Measurements from ENCODE around the gene CNTN4. TPM values are rescaled to one million over a fixed set of nuclear protein-coding genes. Genes with fewer than 3 reads are reported as not detected.

The CNTN4 gene
- total RNA-seq, 6 experiments from 2014 or later = 1.5 to 3.9 (median 1.7) TPM

DNA sequence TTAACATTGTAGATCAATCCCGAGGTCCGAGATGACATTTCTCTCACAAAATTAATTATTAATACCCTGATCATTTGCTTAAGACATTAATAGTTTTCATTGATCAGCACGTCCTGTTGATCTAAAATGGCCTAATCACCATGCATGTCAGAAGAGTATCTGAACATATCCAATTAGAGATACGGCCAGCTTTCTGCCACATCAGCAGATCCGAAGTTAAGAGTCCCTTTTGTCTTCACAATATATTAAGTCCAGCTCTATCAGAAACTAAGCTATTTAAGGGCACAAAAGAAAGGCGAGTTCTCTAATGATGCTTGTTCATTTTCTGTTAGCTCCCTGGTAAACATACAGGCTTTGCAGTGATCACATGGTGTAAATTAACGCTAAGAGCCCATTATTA, 470.3 kb downstream of the CNTN4 start:
- Histone ChIP-seq H3K4me1 (no peaks in the 10 kb centered on the region), H3K9me3 (no peaks in the 10 kb centered on the region), H3K27ac (no peak overlapping the region), H3K27me3 (no peaks in the 10 kb centered on the region), H3K4me3 (no peak overlapping the region), H3K36me3 (no peaks in the 10 kb centered on the region)
- 58% methylated on average over 7 of the region's 7 CpGs for WGBS (ENCODE audit: insufficient coverage, low coverage, low lambda C conversion rate, missing lambda C conversion rate)
- TF ChIP-seq, protein P1, sequence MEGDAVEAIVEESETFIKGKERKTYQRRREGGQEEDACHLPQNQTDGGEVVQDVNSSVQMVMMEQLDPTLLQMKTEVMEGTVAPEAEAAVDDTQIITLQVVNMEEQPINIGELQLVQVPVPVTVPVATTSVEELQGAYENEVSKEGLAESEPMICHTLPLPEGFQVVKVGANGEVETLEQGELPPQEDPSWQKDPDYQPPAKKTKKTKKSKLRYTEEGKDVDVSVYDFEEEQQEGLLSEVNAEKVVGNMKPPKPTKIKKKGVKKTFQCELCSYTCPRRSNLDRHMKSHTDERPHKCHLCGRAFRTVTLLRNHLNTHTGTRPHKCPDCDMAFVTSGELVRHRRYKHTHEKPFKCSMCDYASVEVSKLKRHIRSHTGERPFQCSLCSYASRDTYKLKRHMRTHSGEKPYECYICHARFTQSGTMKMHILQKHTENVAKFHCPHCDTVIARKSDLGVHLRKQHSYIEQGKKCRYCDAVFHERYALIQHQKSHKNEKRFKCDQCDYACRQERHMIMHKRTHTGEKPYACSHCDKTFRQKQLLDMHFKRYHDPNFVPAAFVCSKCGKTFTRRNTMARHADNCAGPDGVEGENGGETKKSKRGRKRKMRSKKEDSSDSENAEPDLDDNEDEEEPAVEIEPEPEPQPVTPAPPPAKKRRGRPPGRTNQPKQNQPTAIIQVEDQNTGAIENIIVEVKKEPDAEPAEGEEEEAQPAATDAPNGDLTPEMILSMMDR (IDR thresholded peaks at IDR 0.05) = no peak
- TF ChIP-seq POLR2A (IDR thresholded peaks at IDR 0.05) = no peak
- intact Hi-C loops (cut with DNase I) = no loop called here
- DNase-seq (no peak), ATAC-seq (no peak)

DNA sequence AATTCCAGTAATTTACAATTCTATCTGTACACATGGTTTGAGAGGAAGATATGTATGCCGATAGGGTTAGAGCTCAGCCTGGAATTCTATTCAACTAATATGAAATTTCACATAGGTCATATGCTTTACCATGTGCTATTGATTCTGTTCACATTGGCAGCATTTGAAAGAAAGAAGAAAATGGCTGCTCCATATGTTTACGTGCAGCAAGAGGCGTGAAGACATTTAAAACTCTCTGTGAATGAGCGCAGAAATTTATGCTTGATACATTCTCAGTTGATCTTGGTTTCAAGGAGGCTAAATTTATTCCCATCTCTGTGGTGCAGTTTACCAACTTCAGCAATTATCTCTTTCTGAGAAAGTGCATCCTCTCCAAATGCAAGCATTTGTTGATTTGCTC, 478.9 kb downstream of the CNTN4 start:
- ATAC-seq (no peak), DNase-seq (no peak)
- no peaks in the 10 kb centered on the region for H3K4me1 ChIP-seq
- no peak overlapping the region for H3K4me3 ChIP-seq
- intact Hi-C loops (cut with DNase I) = no loop called here
- H3K27me3 ChIP-seq = no peaks in the 10 kb centered on the region
- H3K9me3 ChIP-seq = no peaks in the 10 kb centered on the region
- no peak overlapping the region for H3K27ac ChIP-seq
- no peak for TF ChIP-seq POLR2A (IDR thresholded peaks at IDR 0.05)
- TF ChIP-seq, protein P1 (IDR thresholded peaks at IDR 0.05) = no peak
- WGBS (ENCODE audit: insufficient coverage, low coverage, low lambda C conversion rate, missing lambda C conversion rate) = 59% methylated on average over 4 of the region's 4 CpGs
- H3K36me3 ChIP-seq = no peaks in the 10 kb centered on the region

DNA sequence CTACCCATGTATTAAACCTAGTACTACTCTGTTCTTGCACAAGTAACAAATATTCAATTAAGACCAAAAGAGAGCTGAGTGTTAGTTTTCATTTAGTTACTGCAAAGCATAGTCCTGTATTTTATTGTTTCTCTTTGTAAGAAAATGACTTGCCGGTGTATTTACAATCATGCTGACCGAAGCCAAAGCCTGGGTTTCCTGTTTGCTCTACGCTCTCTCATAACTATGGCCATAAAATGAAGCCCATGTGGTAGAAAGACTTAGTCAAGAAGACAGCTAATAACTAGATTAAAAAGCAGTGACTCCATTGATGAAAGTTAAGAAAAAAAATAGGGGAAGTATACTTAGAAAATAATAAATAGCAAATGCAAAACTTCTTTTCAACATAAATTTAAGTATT, 479.9 kb downstream of the CNTN4 start:
- DNase-seq = no peak
- no peaks in the 10 kb centered on the region for H3K9me3 ChIP-seq
- H3K27me3 ChIP-seq = no peaks in the 10 kb centered on the region
- no peak overlapping the region for H3K4me3 ChIP-seq
- intact Hi-C loops (cut with DNase I) = no loop called here
- no peaks in the 10 kb centered on the region for H3K36me3 ChIP-seq
- H3K4me1 ChIP-seq = no peaks in the 10 kb centered on the region
- no peak overlapping the region for H3K27ac ChIP-seq
- no peak for TF ChIP-seq POLR2A (IDR thresholded peaks at IDR 0.05)
- TF ChIP-seq, protein P1 (IDR thresholded peaks at IDR 0.05) = no peak
- WGBS (ENCODE audit: insufficient coverage, low coverage, low lambda C conversion rate, missing lambda C conversion rate) = 46% methylated on average over 3 of the region's 3 CpGs
- ATAC-seq = no peak

DNA sequence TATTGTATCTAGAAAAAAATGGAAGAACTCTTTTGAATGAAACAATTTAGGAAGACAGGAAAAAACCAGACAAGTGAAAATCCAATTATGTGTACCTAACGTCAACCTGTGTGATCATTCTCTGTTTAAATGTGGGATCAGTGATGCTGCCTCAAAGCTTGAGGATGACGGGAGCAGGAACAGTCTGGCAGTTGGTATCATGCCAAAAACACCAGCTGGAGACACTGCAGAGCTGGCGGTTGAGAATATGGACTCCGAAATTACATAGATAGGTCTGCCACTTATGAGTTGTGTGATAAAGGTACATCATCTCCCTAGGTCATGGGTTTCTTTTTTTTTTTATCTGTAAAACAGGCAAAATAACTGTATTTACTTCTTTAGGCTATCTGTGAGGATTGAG, 480.5 kb downstream of the CNTN4 start:
- Histone ChIP-seq H3K27me3 (no peaks in the 10 kb centered on the region), H3K36me3 (no peaks in the 10 kb centered on the region)
- WGBS (ENCODE audit: insufficient coverage, low coverage, low lambda C conversion rate, missing lambda C conversion rate) = 29% methylated on average over 4 of the region's 4 CpGs

More for the DNA sequence above, 480.5 kb downstream of the CNTN4 start:
- no peak for ATAC-seq
- H3K4me3 ChIP-seq = no peak overlapping the region
- TF ChIP-seq, protein P1 (IDR thresholded peaks at IDR 0.05) = no peak
- no peak for TF ChIP-seq POLR2A (IDR thresholded peaks at IDR 0.05)
- DNase-seq = no peak
- H3K27ac ChIP-seq = no peak overlapping the region
- intact Hi-C loops (cut with DNase I) = no loop called here
- H3K9me3 ChIP-seq = no peaks in the 10 kb centered on the region
- H3K4me1 ChIP-seq = no peaks in the 10 kb centered on the region

All from right lobe of liver (tissue), 6 donors.